ENCODE data around the gene CHCHD6. TPM values are rescaled to one million over a fixed set of nuclear protein-coding genes. Genes with fewer than 3 reads are reported as not detected.

Gene CHCHD6
- total RNA-seq, 2 donors from 2014 or later, result 8.4 to 10.9 TPM

GRCh38 chr3:126870608-126871210, 166.7 kb downstream of the CHCHD6 start:
- H3K36me3 ChIP-seq, result no peaks in the 10 kb centered on the region
- no peaks in the 10 kb centered on the region for H3K9me3 ChIP-seq
- H3K4me1 ChIP-seq, result no peaks in the 10 kb centered on the region
- H3K27me3 ChIP-seq, result no peaks in the 10 kb centered on the region
- H3K27ac ChIP-seq, result peak overlapping the region in 1 of 2 donors; percentile 37
- H3K4me3 ChIP-seq, result no peak overlapping the region
- no peak for DNase-seq (ENCODE audit: low spot score)
- TF ChIP-seq CTCF (IDR thresholded peaks at IDR 0.05), result no peak

DNA sequence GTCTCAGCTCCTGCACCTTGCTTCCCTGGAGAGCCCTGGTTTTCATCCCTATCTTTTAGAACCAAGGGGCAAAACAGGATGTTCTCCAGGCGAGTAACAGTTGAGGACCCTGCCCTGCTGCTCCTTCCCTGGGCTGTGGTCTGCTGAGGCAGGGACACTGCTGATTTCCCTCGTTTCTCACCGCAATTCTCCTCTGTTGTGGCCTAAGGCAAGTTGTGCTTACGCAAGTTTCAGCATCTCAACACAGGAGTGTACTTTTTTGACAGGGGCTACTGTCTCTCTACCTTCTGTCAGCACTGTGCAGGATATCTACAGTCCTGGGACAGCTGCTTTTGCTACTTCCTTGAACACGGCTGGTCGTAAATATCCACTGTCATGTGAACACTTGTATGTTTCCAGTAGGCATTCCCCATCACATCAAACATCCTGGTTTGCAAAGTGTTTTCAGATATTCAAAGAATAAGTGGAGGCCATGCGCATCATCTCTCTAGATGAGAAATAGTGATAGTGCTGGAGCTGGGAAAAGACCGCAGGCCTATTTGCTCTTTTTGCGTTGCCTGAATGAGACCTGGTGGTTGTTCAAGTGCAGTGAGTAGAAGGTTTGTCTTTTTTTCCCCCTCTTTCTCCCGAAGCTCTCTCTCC, 168.8 kb downstream of the CHCHD6 start:
- Histone ChIP-seq H3K27ac (no peak overlapping the region), H3K27me3 (no peaks in the 10 kb centered on the region), H3K36me3 (no peaks in the 10 kb centered on the region), H3K9me3 (no peaks in the 10 kb centered on the region), H3K4me1 (no peaks in the 10 kb centered on the region), H3K4me3 (no peak overlapping the region)
- DNase-seq (ENCODE audit: low spot score), result no peak
- TF ChIP-seq CTCF (IDR thresholded peaks at IDR 0.05), result no peak

DNA sequence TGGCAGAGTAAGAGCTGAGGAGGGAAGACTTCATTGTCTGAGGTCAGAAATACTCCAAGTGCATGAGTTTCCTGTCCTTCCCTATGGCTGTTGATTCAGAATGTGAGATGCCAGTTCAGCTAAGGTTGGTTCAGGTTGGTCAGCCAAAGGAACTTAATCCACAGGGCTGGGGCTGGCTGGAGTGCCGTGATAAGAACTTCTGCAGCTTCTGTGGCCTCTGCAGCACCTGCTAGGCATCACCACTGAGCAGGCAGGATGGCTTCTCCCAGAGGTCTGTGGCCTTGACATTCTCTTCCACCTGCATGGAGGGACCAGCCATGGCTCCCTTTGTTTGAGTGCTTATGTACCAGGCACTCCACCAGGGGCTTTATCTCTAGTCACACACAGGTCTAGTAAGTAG, 169.4 kb downstream of the CHCHD6 start:
- no peaks in the 10 kb centered on the region for H3K9me3 ChIP-seq
- no peak for TF ChIP-seq CTCF (IDR thresholded peaks at IDR 0.05)
- no peak overlapping the region for H3K4me3 ChIP-seq
- DNase-seq (ENCODE audit: low spot score), result no peak
- H3K36me3 ChIP-seq, result no peaks in the 10 kb centered on the region
- no peaks in the 10 kb centered on the region for H3K4me1 ChIP-seq
- H3K27me3 ChIP-seq, result no peaks in the 10 kb centered on the region
- no peak overlapping the region for H3K27ac ChIP-seq

- no peak for TF ChIP-seq CTCF (IDR thresholded peaks at IDR 0.05)
- H3K4me1 ChIP-seq, result no peaks in the 10 kb centered on the region
- H3K9me3 ChIP-seq, result no peaks in the 10 kb centered on the region
Measured at GRCh38 chr3:126878664-126879063, 174.6 kb downstream of the CHCHD6 start.

DNA sequence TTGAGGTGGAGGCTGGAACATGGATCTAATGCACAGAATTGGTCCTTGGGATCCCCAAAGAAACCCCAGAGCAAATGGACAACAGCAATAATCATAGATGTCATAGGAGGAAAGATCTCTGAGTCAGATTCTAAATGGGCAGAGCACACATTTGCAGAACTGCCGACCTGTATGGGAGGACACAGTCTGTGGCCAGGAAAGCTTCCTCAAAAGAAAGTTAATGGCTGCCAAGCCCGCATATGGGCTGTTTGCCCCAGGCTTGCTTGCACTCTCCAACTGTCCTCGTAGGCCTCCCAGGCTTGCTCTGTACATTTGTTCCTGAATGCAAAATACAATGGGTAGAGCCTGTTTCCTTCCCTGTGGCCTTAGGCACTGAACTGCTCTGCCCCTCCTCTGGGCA, 176.9 kb downstream of the CHCHD6 start:
- no peak for TF ChIP-seq CTCF (IDR thresholded peaks at IDR 0.05)
- Histone ChIP-seq H3K36me3 (no peaks in the 10 kb centered on the region), H3K27me3 (no peaks in the 10 kb centered on the region), H3K4me1 (no peaks in the 10 kb centered on the region), H3K4me3 (no peak overlapping the region), H3K9me3 (no peaks in the 10 kb centered on the region), H3K27ac (no peak overlapping the region)
- no peak for DNase-seq (ENCODE audit: low spot score)

More at GRCh38 chr3:126878664-126879063, 174.6 kb downstream of the CHCHD6 start:
- Histone ChIP-seq H3K36me3 (no peaks in the 10 kb centered on the region), H3K27ac (no peak overlapping the region), H3K27me3 (no peaks in the 10 kb centered on the region), H3K4me3 (no peak overlapping the region)
- DNase-seq (ENCODE audit: low spot score), result no peak

- no peaks in the 10 kb centered on the region for H3K27me3 ChIP-seq
- no peaks in the 10 kb centered on the region for H3K36me3 ChIP-seq
- no peak for DNase-seq (ENCODE audit: low spot score)
- H3K4me1 ChIP-seq, result no peaks in the 10 kb centered on the region
- no peaks in the 10 kb centered on the region for H3K9me3 ChIP-seq
- H3K4me3 ChIP-seq, result no peak overlapping the region
- H3K27ac ChIP-seq, result no peak overlapping the region
- TF ChIP-seq CTCF (IDR thresholded peaks at IDR 0.05), result no peak
Measured at GRCh38 chr3:126881861-126882260, 177.8 kb downstream of the CHCHD6 start.

Data from right atrium auricular region (tissue), 2 donors.